ENCODE measurements around the gene ITPRID2.

The ITPRID2 gene

GRCh38 chr2:181849601-181850000, 41.9 kb upstream of the ITPRID2 start:
- TF ChIP-seq, protein P1, sequence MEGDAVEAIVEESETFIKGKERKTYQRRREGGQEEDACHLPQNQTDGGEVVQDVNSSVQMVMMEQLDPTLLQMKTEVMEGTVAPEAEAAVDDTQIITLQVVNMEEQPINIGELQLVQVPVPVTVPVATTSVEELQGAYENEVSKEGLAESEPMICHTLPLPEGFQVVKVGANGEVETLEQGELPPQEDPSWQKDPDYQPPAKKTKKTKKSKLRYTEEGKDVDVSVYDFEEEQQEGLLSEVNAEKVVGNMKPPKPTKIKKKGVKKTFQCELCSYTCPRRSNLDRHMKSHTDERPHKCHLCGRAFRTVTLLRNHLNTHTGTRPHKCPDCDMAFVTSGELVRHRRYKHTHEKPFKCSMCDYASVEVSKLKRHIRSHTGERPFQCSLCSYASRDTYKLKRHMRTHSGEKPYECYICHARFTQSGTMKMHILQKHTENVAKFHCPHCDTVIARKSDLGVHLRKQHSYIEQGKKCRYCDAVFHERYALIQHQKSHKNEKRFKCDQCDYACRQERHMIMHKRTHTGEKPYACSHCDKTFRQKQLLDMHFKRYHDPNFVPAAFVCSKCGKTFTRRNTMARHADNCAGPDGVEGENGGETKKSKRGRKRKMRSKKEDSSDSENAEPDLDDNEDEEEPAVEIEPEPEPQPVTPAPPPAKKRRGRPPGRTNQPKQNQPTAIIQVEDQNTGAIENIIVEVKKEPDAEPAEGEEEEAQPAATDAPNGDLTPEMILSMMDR (IDR thresholded peaks at IDR 0.05; ENCODE audit: low read depth, low read length, missing control alignments), result no peak
- no peak overlapping the region for H3K4me3 ChIP-seq (ENCODE audit: low read depth, low read length)
- DNase-seq (ENCODE audit: low read depth), result no peak

DNA sequence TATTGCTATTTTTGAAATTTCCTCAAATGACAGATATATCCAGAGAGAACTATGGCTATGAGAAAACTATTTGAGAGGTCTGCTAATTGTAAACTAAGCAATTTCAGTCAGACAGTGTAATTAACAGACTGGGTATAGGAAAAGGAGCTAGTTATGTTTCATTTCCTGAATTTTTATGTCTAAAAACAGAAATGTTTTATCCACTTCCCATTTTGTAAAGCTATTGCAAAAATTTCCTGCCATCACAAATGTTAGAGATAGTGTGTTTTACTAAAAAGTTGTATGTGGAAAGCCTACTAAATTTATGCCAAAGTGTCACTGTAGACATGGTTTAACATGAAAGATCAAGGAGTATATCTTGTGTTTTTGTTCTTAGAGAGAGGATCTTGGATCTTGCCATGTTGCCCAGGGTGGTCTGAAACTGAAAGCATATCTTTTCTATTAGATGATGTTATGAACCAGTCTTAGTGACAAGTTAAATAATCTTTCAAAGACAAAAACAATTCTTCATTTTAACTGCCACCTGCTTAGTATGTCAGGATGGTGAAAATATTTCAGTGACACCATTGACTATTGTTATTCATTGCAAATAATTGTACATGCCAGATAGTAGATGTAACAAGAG, 40.5 kb upstream of the ITPRID2 start:
- no peak for DNase-seq (ENCODE audit: low read depth)
- H3K4me3 ChIP-seq (ENCODE audit: low read depth, low read length), result no peak overlapping the region
- TF ChIP-seq, protein P1 (IDR thresholded peaks at IDR 0.05; ENCODE audit: low read depth, low read length, missing control alignments), result no peak

DNA sequence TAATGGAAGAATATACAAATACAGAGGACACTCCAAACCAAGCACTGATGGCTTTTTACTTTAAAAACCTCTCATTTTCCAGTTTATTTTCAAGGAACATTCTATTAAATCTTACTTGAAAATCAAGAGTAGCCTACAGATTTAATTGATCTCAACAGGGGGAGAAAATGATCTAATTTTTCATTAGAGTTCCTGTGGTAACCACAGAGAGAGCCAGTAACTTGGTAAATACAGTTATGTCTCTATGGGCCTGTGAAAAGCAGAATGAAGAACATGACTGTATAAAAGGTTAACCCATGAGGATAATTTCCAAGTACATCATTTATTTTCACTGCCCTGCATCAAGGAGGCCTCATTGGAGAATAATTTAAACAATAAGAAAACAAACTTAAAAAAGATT, 39.8 kb upstream of the ITPRID2 start:
- no peak overlapping the region for H3K4me3 ChIP-seq (ENCODE audit: low read depth, low read length)
- TF ChIP-seq, protein P1 (IDR thresholded peaks at IDR 0.05; ENCODE audit: low read depth, low read length, missing control alignments), result no peak
- DNase-seq (ENCODE audit: low read depth), result no peak

- TF ChIP-seq, protein P1 (IDR thresholded peaks at IDR 0.05; ENCODE audit: low read depth, low read length, missing control alignments), result no peak
- DNase-seq (ENCODE audit: low read depth), result no peak
- no peak overlapping the region for H3K4me3 ChIP-seq (ENCODE audit: low read depth, low read length)
Measured at GRCh38 chr2:181853696-181854095, 37.8 kb upstream of the ITPRID2 start.

DNA sequence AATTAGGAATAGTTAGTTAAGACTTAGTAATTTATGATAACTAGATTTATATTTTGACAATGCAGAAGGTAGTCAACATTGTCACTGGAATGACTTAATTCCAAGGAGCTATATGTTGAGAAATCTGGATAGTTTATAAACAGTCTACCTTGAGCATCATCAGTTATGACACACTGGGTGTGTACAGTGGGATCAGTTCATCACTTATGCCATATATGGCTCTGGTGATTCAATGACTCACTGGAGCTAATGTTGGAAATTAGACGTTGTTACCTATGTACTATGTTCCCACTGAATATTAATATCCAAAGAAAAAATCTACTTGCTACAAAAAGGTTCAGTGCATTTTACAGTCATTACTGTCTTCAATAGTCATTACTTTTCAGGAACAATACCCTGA, 34.0 kb upstream of the ITPRID2 start:
- no peak for DNase-seq (ENCODE audit: low read depth)
- TF ChIP-seq, protein P1 (IDR thresholded peaks at IDR 0.05; ENCODE audit: low read depth, low read length, missing control alignments), result no peak
- H3K4me3 ChIP-seq (ENCODE audit: low read depth, low read length), result no peak overlapping the region

DNA sequence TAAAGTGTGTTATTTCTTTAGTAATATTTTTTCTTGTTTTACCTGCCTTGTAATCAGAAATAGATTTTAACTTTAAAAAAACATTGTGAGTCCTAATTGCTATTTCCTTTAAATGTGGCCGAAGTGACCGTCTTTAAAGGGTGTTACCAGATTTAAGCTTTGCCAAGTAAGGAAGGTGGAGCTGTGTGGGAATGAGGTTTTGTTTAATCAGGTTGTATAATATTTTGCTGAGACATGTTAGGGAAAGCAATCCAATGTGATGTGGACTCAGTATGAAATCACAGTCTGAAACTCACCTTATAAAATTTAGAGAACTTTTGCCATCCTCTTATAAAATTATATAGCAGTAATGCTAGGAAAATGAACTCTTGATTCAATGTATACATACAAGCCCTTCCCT, 32.9 kb upstream of the ITPRID2 start:
- TF ChIP-seq, protein P1 (IDR thresholded peaks at IDR 0.05; ENCODE audit: low read depth, low read length, missing control alignments), result no peak
- no peak overlapping the region for H3K4me3 ChIP-seq (ENCODE audit: low read depth, low read length)
- DNase-seq (ENCODE audit: low read depth), result no peak

DNA sequence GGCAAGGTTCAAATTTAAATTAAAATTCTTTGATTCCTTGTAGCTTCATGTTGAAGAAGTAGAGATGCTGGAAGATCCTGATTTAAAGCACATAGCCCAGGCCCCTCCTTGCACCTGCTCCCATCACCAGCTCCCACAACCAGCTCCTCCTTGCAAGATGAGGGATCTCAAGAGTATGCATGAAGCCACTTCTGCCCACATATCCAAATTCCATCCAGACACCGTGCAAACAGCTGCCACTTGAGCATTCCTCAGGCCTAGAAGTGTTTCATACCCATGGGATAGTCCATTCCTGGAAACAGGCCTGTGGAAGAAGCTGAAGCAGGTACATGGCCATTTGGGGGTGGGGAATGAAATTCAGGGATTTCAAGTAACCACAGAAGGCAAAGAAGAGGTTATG, 32.4 kb upstream of the ITPRID2 start:
- TF ChIP-seq, protein P1 (IDR thresholded peaks at IDR 0.05; ENCODE audit: low read depth, low read length, missing control alignments), result no peak
- H3K4me3 ChIP-seq (ENCODE audit: low read depth, low read length), result no peak overlapping the region
- no peak for DNase-seq (ENCODE audit: low read depth)

Data from GM12864 (cell line).